ENCODE data around the gene ANXA2R. TPM values are rescaled to one million over a fixed set of nuclear protein-coding genes. Genes with fewer than 3 reads are reported as not detected.

The ANXA2R gene
- total and polyA plus RNA-seq, 9 of the 15 experiments (the other 6 are each of a cell fraction or from before 2014, with no cell fraction given): 2.1 to 4.8 (median 3.4) TPM

DNA sequence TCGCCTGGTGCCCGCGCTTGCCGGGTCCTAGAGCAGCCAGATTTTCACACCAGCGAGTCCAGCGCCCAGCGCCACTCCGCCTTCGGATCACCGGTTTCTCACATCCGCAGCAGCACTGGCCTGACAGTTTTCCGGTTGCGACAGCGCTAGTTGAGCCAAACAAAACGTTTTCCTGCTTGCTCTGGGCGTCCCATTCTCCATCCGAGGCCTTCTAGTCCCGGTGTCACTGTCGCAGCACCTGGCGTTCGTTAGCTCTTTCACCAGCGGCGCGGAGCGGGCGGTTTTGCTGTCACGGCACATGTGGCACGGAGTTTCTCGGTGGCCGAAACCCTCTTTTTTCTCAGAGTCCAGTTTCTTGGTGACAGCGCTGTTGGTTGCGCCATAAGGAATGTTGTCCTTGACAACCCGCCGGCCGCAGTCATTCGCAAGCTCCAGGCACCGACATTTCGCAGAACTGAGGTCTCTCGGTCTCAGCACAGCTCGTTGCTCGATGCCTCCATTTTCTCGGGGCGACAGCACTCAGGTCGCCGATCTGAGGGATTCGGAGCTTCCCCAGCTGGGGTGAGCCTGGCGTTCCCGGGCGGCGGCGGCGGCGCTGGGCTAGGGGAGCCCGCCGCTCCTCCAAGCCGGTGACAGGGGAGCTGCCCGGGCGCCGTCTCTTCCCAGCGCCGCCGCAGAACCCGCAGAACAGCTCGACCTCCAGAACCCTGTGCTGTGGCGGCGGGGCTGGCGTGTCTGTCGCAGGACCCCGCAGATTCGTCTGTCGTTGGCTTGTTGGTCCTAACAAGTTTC lies 47.8 kb downstream of the ANXA2R start (continued):
- TF ChIP-seq, protein P1, sequence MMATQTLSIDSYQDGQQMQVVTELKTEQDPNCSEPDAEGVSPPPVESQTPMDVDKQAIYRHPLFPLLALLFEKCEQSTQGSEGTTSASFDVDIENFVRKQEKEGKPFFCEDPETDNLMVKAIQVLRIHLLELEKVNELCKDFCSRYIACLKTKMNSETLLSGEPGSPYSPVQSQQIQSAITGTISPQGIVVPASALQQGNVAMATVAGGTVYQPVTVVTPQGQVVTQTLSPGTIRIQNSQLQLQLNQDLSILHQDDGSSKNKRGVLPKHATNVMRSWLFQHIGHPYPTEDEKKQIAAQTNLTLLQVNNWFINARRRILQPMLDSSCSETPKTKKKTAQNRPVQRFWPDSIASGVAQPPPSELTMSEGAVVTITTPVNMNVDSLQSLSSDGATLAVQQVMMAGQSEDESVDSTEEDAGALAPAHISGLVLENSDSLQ (IDR thresholded peaks at IDR 0.05): 0 out of 2 replicates have a peak, but pooled peaks have one; percentile 17
- no peak for TF ChIP-seq TCFL5 (CRISPR knock-in tag; conservative IDR thresholded peaks at IDR 0.05)
- TF ChIP-seq L3MBTL2 (IDR thresholded peaks at IDR 0.05): peak; percentile 86
- 0 out of 2 replicates have a peak, but pooled peaks have one; percentile 19 for TF ChIP-seq RFX1 (IDR thresholded peaks at IDR 0.05)
- peak; percentile 69 for TF ChIP-seq NFRKB (IDR thresholded peaks at IDR 0.05; ENCODE audit: low read depth)
- TF ChIP-seq ZNF124 (CRISPR knock-in tag; IDR thresholded peaks at IDR 0.05): no peak
- peak; percentile 28; the same call in 1 of the 2 replicates for TF ChIP-seq HDAC2 (IDR thresholded peaks at IDR 0.05)
- TF ChIP-seq MEF2A (IDR thresholded peaks at IDR 0.05; ENCODE audit: control insufficient read depth, low read depth, low read length): no peak
- TF ChIP-seq CHD1 (IDR thresholded peaks at IDR 0.05; ENCODE audit: low read length): peak; percentile 67
- no peak for TF ChIP-seq ILK (tag; IDR thresholded peaks at IDR 0.05; ENCODE audit: borderline replicate concordance, low read depth)
- TF ChIP-seq SUPT5H (IDR thresholded peaks at IDR 0.05): peak; percentile 51
- no peak for TF ChIP-seq MIER1 (IDR thresholded peaks at IDR 0.05; ENCODE audit: low read depth)
- TF ChIP-seq, protein P2, sequence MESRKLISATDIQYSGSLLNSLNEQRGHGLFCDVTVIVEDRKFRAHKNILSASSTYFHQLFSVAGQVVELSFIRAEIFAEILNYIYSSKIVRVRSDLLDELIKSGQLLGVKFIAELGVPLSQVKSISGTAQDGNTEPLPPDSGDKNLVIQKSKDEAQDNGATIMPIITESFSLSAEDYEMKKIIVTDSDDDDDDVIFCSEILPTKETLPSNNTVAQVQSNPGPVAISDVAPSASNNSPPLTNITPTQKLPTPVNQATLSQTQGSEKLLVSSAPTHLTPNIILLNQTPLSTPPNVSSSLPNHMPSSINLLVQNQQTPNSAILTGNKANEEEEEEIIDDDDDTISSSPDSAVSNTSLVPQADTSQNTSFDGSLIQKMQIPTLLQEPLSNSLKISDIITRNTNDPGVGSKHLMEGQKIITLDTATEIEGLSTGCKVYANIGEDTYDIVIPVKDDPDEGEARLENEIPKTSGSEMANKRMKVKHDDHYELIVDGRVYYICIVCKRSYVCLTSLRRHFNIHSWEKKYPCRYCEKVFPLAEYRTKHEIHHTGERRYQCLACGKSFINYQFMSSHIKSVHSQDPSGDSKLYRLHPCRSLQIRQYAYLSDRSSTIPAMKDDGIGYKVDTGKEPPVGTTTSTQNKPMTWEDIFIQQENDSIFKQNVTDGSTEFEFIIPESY (CRISPR knock-in tag; IDR thresholded peaks at IDR 0.05): peak; percentile 69; the same call in 1 of the 2 replicates
- no peak for TF ChIP-seq PML (IDR thresholded peaks at IDR 0.05; ENCODE audit: low read length)
- peak; percentile 56 for TF ChIP-seq ZFX (CRISPR knock-in tag; IDR thresholded peaks at IDR 0.05)
- TF ChIP-seq, protein P3, sequence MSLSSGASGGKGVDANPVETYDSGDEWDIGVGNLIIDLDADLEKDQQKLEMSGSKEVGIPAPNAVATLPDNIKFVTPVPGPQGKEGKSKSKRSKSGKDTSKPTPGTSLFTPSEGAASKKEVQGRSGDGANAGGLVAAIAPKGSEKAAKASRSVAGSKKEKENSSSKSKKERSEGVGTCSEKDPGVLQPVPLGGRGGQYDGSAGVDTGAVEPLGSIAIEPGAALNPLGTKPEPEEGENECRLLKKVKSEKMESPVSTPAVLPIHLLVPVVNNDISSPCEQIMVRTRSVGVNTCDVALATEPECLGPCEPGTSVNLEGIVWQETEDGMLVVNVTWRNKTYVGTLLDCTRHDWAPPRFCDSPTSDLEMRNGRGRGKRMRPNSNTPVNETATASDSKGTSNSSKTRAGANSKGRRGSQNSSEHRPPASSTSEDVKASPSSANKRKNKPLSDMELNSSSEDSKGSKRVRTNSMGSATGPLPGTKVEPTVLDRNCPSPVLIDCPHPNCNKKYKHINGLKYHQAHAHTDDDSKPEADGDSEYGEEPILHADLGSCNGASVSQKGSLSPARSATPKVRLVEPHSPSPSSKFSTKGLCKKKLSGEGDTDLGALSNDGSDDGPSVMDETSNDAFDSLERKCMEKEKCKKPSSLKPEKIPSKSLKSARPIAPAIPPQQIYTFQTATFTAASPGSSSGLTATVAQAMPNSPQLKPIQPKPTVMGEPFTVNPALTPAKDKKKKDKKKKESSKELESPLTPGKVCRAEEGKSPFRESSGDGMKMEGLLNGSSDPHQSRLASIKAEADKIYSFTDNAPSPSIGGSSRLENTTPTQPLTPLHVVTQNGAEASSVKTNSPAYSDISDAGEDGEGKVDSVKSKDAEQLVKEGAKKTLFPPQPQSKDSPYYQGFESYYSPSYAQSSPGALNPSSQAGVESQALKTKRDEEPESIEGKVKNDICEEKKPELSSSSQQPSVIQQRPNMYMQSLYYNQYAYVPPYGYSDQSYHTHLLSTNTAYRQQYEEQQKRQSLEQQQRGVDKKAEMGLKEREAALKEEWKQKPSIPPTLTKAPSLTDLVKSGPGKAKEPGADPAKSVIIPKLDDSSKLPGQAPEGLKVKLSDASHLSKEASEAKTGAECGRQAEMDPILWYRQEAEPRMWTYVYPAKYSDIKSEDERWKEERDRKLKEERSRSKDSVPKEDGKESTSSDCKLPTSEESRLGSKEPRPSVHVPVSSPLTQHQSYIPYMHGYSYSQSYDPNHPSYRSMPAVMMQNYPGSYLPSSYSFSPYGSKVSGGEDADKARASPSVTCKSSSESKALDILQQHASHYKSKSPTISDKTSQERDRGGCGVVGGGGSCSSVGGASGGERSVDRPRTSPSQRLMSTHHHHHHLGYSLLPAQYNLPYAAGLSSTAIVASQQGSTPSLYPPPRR (CRISPR knock-in tag; IDR thresholded peaks at IDR 0.05; ENCODE audit: borderline replicate concordance): no peak
- TF ChIP-seq, protein P4, sequence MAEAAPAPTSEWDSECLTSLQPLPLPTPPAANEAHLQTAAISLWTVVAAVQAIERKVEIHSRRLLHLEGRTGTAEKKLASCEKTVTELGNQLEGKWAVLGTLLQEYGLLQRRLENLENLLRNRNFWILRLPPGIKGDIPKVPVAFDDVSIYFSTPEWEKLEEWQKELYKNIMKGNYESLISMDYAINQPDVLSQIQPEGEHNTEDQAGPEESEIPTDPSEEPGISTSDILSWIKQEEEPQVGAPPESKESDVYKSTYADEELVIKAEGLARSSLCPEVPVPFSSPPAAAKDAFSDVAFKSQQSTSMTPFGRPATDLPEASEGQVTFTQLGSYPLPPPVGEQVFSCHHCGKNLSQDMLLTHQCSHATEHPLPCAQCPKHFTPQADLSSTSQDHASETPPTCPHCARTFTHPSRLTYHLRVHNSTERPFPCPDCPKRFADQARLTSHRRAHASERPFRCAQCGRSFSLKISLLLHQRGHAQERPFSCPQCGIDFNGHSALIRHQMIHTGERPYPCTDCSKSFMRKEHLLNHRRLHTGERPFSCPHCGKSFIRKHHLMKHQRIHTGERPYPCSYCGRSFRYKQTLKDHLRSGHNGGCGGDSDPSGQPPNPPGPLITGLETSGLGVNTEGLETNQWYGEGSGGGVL (CRISPR knock-in tag; IDR thresholded peaks at IDR 0.05): no peak
- no peak for TF ChIP-seq ZNF24 (IDR thresholded peaks at IDR 0.05)
- no peak for TF ChIP-seq CSDE1 (IDR thresholded peaks at IDR 0.05)

Data from K562 (cell line).